Left renal pelvis (tissue), 4 donors: Measurements from ENCODE around the gene COQ8A. TPM values are rescaled to one million over a fixed set of nuclear protein-coding genes. Genes with fewer than 3 reads are reported as not detected.
"Not testable (repeated sequence)": the region's sequence is repeated elsewhere in the genome, so short reads cannot be mapped to it uniquely, and the experiment has no call there.

Experiments
- DNase-seq, 4 donors: peaks; one replicate each; pipeline ENCODE4 v3.0.0-alpha.2; 2013; ENCODE audit warnings: low read depth in 4 of 4, low spot score in 3 of 4
- polyA plus RNA-seq, 4 donors: library from polyadenylated mRNA; unstranded; fragments of 120-200 nt; gene quantifications; one replicate each; pipeline ENCODE4 v1.2.1, GENCODE V29; 2013; ENCODE audit not compliant: insufficient read length in 4 of 4

Gene COQ8A
- polyA plus RNA-seq, 4 donors, result 17.9 to 34.6 (median 27.3) TPM

DNA sequence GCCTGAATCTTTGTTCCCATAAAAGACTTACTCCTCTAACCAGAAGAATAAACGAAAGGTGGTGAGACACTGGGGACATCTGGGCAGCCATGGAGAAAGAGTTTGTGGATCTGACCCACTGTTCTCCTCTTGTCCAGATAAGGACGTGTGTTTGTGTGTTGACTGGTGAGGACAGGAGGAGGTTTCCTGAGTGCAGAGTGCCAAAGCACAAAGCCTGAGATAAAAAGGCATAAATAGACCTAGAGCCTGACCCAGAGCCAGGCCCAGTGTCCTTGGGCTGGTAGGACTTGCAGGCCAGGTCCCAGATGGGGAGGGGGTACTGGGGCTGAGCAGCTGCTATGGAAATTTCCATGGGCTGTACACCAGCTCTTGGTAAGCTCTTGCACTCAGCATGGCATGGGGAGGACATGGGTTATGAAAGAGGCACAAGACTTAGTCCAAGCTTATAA is 19.6 kb upstream of the COQ8A start:
- no peak for DNase-seq

DNA sequence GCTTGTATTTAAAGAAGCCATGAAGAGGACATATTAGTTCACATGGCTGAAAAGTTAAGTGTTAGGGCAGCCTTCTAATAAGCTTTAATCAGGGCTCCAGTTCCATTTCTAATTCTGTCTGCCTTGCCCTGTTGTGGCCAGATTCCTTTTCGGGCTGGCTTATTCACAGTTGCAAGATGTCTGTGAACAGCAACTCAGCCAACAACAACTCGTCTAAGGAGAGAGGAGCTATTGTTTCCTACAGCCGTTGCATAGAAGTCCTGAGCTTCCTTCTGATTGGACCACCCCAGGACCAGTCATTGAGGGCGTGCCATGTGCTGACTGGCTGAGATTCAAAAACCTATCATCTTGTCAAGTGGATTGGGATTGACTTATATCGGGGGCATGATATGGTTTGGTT is 18.6 kb upstream of the COQ8A start:
- DNase-seq, result no peak

DNA sequence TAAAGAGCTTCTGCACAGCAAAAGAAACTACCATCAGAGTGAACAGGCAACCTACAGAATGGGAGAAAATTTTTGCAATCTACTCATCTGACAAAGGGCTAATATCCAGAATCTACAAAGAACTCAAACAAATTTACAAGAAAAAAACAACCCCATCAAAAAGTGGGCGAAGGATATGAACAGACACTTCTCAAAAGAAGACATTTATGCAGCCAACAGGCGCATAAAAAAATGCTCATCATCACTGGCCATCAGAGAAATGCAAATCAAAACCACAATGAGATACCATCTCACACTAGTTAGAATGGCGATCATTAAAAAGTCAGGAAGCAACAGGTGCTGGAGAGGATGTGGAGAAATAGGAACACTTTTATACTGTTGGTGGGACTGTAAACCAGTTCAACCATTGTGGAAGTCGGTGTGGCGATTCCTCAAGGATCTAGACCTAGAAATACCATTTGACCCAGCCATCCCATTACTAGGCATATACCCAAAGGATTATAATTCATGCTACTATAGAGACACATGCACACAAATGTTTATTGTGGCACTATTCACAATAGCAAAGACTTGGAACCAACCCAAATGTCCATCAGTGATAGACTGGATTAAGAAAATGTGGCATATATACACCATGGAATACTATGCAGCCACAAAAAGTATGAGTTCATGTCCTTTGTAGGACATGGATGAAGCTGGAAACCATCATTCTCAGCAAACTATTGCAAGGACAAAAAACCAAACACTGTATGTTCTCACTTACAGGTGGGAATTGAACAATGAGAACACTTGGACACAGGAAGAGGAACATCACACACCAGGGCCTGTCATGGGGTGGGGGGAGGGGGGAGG is 10.6 kb upstream of the COQ8A start:
- DNase-seq, result not testable (repeated sequence)

DNA sequence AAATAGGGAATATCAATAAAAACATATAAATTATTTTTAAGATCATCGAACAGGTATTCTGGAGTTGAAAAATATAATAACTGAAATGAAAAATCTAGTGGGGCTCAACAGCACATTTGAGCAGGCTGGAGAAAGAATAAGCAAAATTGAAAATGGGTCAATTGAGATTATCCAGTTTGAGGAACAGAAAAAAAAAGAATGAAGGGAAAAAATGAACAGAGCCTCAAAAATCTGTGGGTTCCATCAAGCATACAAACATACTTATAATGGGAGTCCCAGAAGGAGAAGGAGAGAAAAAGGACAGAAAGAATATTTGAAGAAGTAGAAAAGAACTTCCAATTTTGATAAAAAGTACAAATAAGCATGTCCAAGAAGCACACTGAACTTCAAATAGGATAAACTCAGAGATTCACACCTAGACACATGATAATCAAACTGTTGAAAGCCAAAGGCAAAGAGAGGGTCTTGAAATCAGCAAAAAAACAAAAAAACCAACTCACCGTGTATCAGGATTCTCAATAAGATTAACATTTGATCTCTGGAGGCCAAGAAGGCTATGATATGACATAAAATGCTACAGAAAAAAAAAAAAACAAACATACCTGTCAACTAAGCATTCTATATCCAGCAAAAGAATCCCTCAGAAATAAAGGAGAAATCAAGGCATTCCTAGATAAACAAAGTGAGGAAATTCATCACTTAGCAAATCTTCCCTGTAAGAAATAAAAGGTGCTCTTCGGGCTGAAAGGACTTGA is 5.4 kb upstream of the COQ8A start:
- no peak for DNase-seq

DNA sequence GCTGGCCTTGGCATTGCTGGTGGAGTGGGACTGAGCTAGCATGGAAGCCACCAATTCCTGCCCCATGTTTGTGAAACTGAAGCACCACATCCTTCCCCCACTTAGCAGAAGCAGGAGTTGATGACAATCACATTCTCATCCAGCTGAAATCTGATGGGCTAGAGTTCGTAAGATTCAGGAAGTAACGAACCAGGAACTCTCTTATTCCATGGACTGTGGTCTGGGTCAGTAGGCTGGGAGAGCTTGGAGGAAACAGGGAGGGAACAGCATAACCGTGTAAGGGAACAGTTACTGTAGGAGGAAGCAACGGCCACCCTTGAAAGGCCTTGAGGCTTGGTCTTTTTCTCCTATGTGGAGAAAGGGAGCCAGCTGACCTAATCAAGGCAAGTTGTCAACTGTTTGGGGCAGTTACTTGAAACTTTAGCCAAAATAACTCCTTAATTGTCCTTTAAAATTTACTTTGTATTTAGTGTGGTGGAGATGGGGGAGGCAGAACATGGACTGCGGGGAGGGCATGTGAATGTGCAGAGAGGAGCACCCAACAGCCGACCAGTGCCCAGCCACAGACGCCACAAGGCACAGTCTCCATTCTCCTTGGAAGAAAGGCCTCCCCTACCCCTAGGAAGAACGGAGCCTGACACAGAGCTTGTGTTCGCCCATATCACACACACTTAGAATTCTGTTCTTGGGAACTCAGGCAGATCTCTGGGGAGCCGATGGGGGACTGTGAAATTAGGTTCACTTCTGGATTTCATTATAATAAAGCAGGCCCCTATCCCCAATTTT is 2.0 kb upstream of the COQ8A start:
- DNase-seq, result no peak

DNA sequence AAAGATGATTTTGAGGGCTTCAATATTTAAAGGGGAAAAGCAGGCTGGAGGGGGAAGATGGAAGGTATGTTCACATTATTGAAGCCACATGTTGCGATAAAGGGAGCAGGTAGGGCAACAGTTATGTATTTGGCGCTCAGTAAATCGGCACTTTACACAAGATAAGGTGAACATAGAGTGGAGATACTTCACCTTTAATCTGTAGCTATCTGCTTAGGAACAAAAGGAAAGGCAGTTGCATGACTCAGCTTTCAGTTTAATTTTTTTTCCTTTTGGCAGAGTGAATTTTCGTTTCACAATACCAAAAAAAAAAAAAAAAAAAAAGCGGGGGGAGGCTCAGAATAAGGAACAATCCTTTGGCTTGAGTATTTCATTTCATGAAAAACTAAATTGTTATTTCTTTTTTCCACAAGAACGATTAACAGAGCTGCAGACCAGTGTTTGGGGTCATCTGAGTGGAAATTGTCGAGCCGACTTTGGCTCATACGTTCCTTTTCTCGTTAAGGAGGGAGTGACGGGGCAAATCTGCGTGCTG is 1.1 kb upstream of the COQ8A start:
- no peak for DNase-seq

DNA sequence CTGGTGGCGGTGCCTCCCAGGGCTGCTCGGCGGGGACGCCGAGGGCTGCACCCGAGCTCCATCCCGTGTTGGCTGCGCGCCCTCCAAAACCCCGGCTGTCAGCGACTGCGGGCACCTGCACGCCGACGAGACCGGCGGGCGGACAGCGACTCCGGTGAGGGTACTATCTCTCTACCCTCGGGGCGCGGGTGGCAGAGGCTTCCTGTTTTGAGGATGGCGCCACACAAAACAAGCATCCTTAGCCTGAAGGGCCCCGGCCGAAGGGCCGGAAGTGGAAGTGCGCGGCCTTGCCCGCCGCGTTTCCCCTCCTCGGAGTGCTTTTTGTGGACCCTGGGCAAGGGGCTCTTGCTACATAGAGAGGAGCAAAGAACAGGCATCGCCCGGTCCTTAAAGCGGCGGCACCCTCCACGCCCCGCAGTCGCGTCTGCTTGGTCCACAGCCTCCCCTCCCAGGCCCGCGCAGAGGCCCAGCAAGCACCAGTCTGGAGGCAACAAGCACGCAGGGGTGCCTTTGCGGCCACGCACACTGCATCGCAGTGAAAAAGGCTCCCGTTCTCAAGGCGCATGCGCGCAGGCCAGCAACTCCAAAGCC is 561 bp upstream of the COQ8A start:
- peak in 1 of 4 donors; percentile 43 for DNase-seq

DNA sequence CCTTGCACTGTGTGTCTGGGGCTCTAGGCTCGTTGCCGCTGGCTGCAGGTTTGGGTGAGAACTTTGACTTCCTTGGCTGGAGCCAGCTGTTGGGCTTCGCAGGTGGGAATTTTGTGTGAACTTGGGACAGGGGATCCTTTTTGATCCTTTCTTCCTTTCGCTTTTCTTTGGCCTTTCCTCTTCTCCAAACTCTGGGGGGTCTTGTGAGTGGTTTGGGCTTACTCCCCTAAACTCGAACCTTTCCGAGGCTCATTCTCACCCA is 643 bp downstream of the COQ8A start:
- no peak for DNase-seq

DNA sequence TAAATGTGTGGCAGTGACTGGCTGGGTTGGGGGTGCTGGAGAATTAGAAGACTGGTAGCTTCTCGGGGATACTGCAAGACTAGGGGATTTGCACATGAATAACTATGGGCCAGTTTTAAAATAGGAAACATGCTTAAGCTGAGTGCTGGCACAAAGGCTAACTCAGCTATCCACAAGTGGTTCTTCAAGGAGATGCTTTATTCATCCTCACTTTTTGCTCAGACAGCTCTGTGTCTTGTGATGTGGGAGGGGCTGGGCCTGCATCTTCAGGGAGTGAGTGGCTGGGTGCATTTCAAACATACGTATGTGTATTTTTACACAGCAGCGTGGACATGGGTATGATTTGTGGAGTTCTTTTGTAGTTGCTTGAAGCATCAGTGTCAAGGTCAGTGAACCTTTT is 2.3 kb downstream of the COQ8A start:
- no peak for DNase-seq

DNA sequence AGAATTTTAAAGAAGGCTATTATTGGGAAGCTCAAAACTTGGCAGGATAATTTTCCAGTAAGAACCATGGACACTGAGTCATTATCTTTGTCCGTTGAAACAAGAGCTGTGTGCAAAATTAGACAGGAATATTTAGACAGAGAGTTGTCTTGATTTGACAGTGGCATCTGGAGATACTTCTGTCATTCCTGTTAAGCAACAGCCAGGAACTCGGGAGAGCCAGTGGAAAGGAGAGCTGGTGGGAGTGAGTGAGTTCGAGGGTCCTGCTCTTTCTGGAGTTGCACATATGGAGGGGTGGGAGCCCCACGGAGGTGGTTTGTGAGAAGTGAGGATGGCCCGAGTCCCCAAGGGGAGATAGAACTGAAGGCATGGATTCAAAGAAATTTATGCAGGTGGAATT is 3.1 kb downstream of the COQ8A start:
- DNase-seq, result no peak

DNA sequence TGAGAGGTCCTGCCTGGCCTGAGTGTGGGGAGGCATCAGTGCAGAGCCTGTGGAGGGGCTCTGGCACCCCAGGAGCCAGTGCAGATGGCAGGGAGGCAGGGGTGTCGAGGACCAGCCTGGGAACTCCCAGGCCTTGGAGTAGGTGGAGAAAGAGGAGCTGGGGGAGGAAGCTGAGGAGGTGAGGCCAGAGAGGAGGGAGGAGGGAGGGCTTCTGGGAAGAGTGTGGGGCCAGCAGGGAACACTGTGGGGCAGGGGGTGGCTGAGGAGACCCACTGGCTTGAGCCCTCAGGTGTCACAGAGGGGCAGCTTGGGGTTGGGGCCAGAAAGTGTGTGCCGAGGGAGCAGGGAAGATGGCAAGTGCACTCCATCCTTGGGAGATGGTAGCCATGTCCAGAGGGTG is 3.8 kb downstream of the COQ8A start:
- no peak for DNase-seq

DNA sequence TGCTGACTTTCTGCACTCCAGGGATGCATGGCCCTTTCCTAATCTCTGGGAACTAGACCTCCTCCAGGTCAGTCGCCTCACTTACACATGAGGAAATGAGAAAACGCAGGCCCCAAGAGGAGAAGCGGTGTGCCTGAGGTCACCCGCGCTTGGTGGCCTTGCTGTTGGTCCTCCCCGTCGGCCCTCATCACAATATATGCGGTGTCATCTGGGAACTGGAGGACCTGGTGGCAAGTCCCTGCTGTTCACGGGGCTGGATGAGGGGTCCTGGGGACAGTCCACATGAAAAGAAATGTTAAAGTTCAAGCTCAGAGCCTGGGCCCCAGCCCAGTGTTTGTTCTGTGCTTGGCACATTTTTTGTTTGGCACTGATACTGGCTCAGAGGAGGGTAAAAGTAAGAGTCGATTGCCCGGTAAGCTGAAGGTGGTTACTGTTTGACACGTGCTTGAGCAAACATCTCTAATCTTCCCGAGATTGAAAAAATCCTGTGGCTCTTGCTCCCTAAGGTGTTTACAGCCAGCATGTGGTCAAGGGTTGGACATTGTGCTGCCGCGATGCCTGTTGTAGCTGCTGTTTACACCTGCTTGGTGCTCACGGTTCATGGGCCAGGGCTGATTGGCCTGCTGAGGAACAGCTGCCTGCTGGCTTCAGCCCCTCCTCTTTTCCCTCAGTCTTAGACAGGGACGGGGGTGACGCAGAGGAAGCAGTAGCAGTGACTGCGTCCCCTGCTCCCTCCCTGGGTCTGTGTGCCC is 5.2 kb downstream of the COQ8A start:
- peak in 1 of 4 donors; percentile 36 for DNase-seq

DNA sequence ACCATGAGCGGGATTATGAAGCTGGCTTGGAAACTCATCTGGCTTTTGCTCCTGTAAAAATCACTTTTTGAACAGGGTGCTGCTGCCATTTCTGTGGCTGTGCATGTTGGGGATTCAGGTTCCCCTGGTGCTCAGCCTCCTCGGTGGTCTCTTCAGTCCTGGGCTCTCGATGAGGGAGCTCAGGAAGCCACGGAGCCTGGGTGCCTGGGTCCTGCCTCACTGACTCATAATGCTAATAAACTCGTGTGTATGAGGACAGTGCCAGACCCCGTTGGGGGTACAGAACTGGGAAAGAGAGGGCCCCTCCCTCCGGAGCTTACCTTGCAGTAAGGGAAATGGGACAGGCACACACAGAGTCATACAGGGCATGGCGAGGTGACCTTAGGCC is 5.8 kb downstream of the COQ8A start:
- no peak for DNase-seq

DNA sequence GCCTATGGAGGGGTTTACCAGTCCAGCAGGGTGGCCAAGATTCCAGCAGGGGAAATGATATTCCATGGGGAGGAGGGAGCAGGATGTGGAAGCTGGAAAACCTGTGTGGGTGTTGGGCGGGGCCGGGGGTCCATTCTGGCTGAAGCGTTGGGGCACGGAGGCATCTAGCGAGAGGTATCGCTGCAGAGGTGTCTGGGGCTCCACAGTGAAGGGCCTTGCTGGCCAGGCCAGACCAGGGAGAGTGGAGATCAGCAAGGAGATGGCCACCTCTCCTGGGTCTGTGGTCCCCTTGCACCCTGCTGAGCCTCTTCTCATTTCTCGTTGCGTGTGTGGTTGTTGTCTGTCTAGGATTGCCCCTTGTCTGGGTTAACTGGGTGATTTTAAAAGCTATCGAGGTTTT is 6.2 kb downstream of the COQ8A start:
- no peak for DNase-seq

DNA sequence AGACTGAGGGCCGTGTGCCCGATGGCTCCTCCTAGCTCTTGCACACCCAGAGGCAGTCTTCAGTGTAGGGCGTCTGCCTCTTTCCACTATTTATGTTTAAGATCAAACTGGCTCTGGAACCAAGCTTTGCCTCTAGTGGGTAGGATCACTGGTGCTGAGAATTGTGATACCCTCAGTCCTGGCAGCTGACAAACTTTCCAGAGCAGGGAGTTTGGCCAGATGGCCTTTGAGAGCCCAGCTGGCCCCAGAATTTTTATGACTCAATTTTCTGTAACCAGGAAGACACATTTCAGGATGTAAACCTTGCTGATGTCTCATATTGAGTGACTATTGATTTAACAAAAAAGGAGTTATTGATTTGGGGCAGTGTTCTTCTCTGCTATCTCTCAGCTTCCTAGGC is 6.7 kb downstream of the COQ8A start:
- no peak for DNase-seq

DNA sequence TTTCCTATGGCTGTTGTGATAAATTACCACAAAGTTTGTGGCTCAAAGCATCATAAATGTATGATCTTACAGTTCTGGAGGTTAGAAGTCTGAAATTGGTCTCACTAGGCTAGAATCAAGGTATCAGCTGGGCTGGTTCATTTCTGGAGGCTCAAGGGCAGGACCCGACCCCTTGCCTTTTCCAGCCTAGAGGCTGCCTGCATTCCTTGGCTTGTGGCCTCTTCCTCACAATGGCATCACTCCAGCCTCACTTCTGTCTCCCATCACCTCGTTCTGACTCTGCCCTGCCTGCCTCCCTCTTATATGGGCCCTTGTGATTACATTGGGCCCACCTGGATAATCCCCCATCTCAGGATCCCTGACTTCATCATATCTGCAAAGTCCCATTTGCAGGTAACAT is 8.0 kb downstream of the COQ8A start:
- DNase-seq, result no peak

DNA sequence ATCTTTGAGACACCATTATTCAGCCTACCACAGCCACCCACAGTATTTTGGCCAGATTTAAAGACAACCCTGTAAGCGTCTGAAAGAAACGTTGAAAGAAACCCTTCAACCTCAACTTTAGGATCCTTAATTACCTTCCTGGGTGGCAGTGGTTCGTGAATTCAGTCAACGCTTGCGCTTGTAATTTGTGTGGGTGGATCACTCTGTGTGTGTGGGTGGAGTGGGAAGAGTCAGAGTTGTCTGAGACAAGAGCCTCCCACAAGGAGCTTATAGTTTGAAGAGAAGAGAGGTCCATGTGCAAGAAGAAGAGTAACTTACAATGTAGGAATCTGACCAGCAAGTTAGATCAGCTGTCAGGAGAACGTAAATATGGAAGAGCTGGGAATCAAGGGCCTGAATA is 8.4 kb downstream of the COQ8A start:
- no peak for DNase-seq

DNA sequence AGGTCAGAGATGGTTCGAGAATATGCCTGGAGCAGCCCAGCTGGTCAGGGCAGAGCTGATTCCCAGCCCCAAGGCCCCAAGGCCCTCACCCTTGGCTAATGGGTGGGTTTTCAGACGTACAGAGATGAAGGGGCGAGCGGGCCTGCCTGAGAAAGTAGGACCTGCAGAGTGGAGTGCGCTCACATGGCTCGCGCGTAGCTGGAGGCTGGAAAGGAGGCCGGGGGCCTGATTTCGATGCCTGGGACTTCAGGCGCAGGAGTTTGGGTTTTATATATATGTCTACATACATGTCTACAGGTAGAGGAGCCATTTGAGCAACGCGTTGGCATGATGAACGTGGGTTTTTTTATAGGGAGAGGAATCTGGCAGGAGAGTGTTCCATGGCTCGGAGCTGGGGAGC is 8.9 kb downstream of the COQ8A start:
- DNase-seq, result no peak

DNA sequence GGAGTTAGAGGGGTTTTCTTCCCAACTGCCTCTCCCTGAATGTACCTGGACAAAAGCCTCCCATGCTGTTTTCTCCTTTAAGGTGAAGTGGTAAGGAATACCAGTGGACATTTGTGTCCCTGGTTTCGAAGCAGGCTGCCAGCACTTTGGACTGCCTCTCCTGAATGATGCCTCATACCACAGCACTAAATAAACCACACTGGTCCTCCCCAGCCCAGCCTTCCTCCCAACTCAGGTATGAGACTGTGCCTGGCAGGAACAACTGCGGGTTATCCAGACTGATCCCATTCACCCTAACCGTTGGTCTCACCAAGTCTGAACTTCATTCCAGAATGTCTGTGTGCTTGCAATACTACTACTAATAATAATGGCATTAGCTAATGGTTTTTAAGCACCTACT is 9.3 kb downstream of the COQ8A start:
- no peak for DNase-seq

DNA sequence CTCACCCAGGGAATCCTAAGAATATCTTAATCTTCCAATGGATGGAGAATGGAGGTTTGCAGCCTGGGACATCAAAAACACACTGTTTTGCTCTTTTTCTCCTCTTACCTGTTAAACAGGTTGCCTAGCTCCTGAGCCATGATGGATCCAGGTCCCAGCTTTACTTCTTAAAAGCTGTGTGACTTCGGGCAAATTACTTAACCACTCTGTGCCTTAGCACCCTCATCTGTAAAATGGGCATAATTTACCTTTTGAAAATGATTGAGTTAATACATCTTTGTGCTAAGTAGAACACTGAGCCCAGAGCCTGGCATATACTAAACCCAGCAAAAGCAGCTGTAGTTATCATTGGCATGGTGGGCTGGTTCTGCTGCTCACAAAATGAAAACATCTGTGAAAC is 10.2 kb downstream of the COQ8A start:
- no peak for DNase-seq
